ENCODE measurements around the gene SMYD1. TPM values are rescaled to one million over a fixed set of nuclear protein-coding genes. Genes with fewer than 3 reads are reported as not detected.

Gene SMYD1
- total RNA-seq, 2 experiments from 2014 or later, result not detected

DNA sequence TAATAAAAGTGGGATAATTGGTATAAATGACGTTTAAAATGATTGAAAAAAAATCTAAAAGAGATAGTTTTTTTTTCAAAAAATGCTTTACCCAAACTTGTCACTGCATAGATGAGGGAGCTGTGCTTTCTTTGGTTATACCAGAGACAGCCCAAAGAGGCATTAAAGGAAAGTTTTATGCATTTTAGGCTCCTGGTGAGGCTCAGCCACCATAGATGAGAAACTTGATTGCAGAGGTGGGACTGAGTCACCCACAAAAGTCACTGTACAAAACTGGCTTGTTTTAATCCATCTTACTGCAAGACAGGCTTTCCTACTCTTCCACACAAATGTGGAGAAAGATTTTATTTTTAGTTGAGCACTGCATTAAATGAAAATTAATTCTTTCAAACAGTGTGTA is 2.4 kb downstream of the SMYD1 start:
- ATAC-seq, result peak; percentile 63
- Mint-ChIP-seq H3K4me1 (no peaks in the 10 kb centered on the region), H3K27me3 (no peaks in the 10 kb centered on the region), H3K9me3 (ENCODE audit: low read depth) (no peaks in the 10 kb centered on the region), H3K4me3 (no peak overlapping the region), H3K36me3 (ENCODE audit: low read depth) (no peaks in the 10 kb centered on the region), H3K27ac (no peak overlapping the region)
- intact Hi-C loops (cut with DNase I, micrococcal nuclease), result no loop called here
- ChIA-PET POLR2A (no interaction called here), CTCF (interaction anchor here (3.1 kb wide), 1 partner anchor 9 kb away, joined by 9 read pairs; no protein-coding TSS in a partner anchor)
- DNase-seq, result peak; percentile 12

DNA sequence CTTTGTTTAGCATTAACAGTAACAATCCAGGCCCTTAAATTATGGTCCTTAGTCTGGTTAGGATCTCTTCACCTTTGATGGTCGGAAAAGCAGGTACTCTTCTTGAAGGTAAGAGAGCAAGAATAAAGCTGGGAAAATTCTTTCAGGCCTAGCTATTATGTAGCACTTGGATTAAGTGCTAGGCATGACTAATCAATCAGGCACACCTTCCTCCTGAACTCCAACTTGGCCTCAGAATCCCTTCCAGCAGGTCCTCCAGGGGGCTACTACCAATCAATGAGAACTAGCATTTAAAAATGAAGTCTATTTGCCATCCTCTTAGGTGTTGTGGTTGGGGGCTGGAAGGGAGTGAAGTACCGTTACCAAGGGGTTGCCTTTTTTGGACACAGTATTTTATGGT is 3.7 kb downstream of the SMYD1 start:
- CTCF ChIA-PET, result interaction anchor here (0.6 kb wide), 1 partner anchor 598 kb away, joined by 3 read pairs; no protein-coding TSS in a partner anchor

DNA sequence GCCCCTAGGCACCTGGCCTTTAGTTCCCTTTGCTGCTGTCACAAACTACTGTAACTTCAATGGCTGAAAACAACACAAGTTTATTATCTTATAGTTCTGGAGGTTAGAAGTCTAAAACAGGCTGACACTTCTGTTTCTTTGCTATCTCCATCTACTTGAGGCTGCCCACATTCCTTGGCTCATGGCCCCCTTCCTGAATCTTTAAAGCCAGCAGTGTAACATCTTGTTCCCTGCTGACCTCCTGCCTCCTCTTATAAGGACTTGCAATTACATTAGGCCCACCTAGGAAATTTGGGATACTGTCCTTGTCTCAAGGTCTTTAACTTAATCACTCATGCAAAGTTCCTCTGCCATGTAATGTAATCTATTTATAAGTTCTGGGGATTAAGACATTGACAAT is 6.5 kb downstream of the SMYD1 start:
- DNase-seq (no peak), ATAC-seq (no peak)
- no peak overlapping the region for H3K4me3 Mint-ChIP-seq
- ChIA-PET POLR2A (no interaction called here), CTCF (interaction anchor here (2.2 kb wide), 1 partner anchor 13 kb away, joined by 6 read pairs; no protein-coding TSS in a partner anchor)
- no peaks in the 10 kb centered on the region for H3K9me3 Mint-ChIP-seq (ENCODE audit: low read depth)
- intact Hi-C loops (cut with DNase I, micrococcal nuclease), result no loop called here
- H3K36me3 Mint-ChIP-seq (ENCODE audit: low read depth), result no peaks in the 10 kb centered on the region
- no peaks in the 10 kb centered on the region for H3K4me1 Mint-ChIP-seq
- no peak overlapping the region for H3K27ac Mint-ChIP-seq
- no peaks in the 10 kb centered on the region for H3K27me3 Mint-ChIP-seq

More for the DNA sequence above, 3.7 kb downstream of the SMYD1 start:
- H3K27me3 Mint-ChIP-seq, result no peaks in the 10 kb centered on the region
- intact Hi-C loops (cut with DNase I, micrococcal nuclease), result no loop called here
- no peak overlapping the region for H3K4me3 Mint-ChIP-seq
- no peaks in the 10 kb centered on the region for H3K36me3 Mint-ChIP-seq (ENCODE audit: low read depth)
- H3K27ac Mint-ChIP-seq, result no peak overlapping the region
- no peaks in the 10 kb centered on the region for H3K9me3 Mint-ChIP-seq (ENCODE audit: low read depth)
- POLR2A ChIA-PET, result no interaction called here
- ATAC-seq, result no peak
- no peaks in the 10 kb centered on the region for H3K4me1 Mint-ChIP-seq
- no peak for DNase-seq

DNA sequence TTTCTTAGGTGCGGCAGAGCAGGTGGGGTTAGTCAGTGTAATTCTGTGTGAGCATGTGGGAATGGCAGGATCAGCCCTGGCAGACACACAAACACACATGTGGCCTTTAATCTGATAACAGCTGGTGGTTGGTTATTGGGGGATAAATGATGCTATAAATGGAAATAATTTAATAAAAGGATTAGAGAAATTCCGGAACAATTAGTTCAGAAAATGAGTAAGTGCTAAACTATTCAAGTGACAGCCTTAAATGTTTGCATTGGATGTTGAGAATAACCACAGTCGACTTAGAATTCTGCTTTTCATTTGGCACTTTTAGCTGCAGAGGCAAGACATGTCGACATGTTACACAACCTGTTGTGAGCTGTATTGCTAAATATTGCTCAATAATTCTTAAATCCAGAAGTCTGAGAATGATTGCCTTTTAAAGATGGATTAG is 7.2 kb downstream of the SMYD1 start:
- no peaks in the 10 kb centered on the region for H3K36me3 Mint-ChIP-seq (ENCODE audit: low read depth)
- DNase-seq (no peak), ATAC-seq (no peak)
- H3K4me1 Mint-ChIP-seq, result no peaks in the 10 kb centered on the region
- no peaks in the 10 kb centered on the region for H3K27me3 Mint-ChIP-seq
- CTCF ChIA-PET, result interaction anchor here (0.7 to 2.2 kb wide), 2 partner anchors 14 to 18 kb away, joined by 3 to 6 read pairs; no protein-coding TSS in a partner anchor
- POLR2A ChIA-PET, result no interaction called here
- H3K9me3 Mint-ChIP-seq (ENCODE audit: low read depth), result no peaks in the 10 kb centered on the region
- no peak overlapping the region for H3K27ac Mint-ChIP-seq
- intact Hi-C loops (cut with DNase I, micrococcal nuclease), result no loop called here
- no peak overlapping the region for H3K4me3 Mint-ChIP-seq

DNA sequence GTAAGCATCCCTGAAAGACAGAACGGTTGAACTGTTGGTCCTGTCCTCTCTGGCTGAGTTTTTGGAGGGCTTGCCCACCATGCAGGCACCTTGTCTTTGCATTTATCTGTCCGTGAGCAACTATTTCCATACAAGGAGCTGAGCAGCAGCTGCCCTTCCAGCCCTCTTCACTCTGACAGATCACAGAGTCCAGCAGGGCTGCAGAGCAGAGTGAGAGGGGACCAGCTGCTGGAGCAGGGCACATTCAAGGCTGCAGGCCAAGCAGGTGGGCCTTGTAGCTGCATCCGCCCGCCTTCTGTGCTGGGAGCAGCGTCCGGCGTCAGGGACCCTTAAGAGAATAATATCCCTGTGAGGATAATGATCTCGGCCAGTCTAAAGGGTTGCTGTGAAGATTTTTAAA is 9.5 kb downstream of the SMYD1 start:
- no peaks in the 10 kb centered on the region for H3K9me3 Mint-ChIP-seq (ENCODE audit: low read depth)
- no peak for ATAC-seq
- intact Hi-C loops (cut with DNase I, micrococcal nuclease), result no loop called here

DNA sequence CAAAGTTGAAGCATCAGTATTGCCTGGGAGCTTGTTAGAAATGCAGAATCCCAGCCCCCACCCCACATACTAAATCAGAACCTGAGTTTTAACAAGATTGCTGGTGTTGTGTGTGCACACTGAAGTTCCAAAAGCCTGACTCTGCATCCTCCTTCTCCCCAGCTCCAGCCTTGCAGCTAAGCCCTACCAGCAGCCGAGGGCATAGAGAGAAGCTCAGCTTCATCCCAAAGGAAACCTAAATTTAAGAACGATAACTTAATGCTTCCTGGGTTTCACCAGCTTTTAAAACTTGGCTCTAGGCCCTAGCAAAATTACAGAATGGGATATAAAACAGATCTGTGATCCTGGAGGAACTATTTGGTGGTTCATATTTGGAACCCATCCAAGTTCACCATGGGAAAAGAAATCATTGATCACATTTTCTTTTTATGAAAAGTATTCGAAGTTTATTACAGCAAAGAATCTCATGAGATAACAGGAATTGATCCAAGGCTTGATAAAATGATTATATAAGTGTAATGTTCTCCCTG is 11.1 kb downstream of the SMYD1 start:
- no peak for DNase-seq
- POLR2A ChIA-PET, result no interaction called here
- no peak overlapping the region for H3K4me3 Mint-ChIP-seq
- H3K27ac Mint-ChIP-seq, result no peak overlapping the region
- ATAC-seq, result no peak
- intact Hi-C loops (cut with DNase I, micrococcal nuclease), result no loop called here
- no peaks in the 10 kb centered on the region for H3K27me3 Mint-ChIP-seq
- no peaks in the 10 kb centered on the region for H3K4me1 Mint-ChIP-seq
- no peaks in the 10 kb centered on the region for H3K9me3 Mint-ChIP-seq (ENCODE audit: low read depth)
- CTCF ChIA-PET, result interaction anchor here (1.3 to 2.0 kb wide), 3 partner anchors 12 to 81 kb away, joined by 3 to 9 read pairs (median 5); partner anchors contain the start of gene SMYD1
- H3K36me3 Mint-ChIP-seq (ENCODE audit: low read depth), result no peaks in the 10 kb centered on the region

More for the DNA sequence above, 9.5 kb downstream of the SMYD1 start:
- no peak overlapping the region for H3K4me3 Mint-ChIP-seq
- H3K27me3 Mint-ChIP-seq, result no peaks in the 10 kb centered on the region
- no peak for DNase-seq
- no peaks in the 10 kb centered on the region for H3K36me3 Mint-ChIP-seq (ENCODE audit: low read depth)
- no peak overlapping the region for H3K27ac Mint-ChIP-seq
- no peaks in the 10 kb centered on the region for H3K4me1 Mint-ChIP-seq
- ChIA-PET POLR2A (no interaction called here), CTCF (interaction anchor here (2.0 kb wide), 1 partner anchor 17 kb away, joined by 9 read pairs; no protein-coding TSS in a partner anchor)

DNA sequence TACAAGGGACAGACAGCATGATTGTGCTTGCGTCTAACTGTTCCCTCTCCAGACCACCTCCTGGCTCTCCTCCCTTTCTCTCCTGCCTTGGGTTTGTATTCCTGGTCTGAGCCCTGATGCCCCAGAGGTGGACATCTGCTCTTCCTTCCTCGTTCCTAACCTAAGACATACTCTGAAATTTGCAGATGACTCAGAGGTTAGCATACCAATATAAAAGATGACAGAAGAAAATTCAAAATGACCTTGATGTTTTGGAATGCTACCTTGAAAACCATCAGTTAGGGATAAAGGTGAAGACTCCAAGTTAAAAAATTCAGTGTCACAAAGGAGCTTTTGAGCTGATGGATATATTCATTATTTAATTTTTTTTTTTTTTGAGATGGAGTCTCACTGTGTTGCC is 12.9 kb downstream of the SMYD1 start:
- Mint-ChIP-seq H3K36me3 (ENCODE audit: low read depth) (no peaks in the 10 kb centered on the region), H3K27ac (no peak overlapping the region), H3K4me3 (no peak overlapping the region), H3K9me3 (ENCODE audit: low read depth) (no peaks in the 10 kb centered on the region), H3K4me1 (no peaks in the 10 kb centered on the region), H3K27me3 (no peaks in the 10 kb centered on the region)
- ATAC-seq (no peak), DNase-seq (no peak)
- ChIA-PET POLR2A (no interaction called here), CTCF (interaction anchor here (2.4 kb wide), 1 partner anchor 20 kb away, joined by 8 read pairs; no protein-coding TSS in a partner anchor)
- intact Hi-C loops (cut with DNase I, micrococcal nuclease), result no loop called here

DNA sequence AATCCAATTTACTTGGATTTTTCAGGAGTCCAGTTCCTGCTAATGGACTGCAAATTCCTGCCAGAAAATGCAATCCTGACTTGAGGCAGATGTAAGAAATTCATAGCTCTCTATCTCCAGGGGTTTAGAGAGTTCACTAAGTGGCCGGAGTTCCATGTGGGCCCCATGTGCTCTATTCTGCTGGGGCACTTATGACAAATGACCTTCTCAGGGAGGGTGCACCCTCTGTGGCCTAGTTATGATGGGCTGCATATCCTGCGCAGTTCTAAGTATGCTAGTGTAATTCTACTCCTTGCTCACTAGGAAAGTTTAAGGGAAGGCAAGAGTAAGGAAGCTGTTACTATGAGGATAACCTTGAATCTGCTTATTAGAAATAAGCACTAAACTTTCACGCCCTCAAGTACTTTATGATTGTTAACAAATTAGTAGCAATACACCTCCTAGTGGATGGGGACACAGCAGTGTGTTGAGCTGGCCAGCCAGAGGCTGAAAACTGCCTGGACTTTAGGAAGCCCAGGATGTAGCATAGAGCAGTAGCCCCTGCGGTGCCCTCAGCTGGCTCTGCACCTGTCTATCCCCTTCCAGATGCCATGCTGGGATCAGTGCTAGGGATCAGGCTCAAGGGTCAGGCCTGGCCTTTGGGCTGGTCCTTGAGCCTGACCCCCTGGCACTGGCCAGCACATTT is 14.4 kb downstream of the SMYD1 start:
- POLR2A ChIA-PET, result no interaction called here
- ATAC-seq, result no peak
- no peaks in the 10 kb centered on the region for H3K36me3 Mint-ChIP-seq (ENCODE audit: low read depth)

DNA sequence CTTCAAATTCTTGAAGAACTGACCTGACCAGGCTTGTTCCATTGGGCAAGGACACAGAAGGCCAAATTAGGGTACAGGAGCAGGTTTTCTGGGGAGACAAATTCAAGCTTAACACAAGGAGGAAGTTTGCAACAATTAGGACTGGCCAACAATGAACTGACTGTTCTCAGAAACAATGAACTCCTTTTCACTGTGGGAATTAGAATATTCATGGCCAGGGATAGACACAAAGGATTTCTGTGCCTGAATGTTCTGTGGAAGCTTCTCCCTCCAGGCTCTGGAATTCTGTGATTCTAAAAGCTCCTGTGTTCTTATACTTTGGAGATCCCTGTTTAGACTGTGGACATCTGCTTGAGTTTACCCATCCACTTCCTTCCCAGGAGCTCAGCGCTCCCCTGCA is 15.2 kb downstream of the SMYD1 start:
- intact Hi-C loops (cut with DNase I, micrococcal nuclease), result no loop called here
- Mint-ChIP-seq H3K4me3 (no peak overlapping the region), H3K4me1 (no peaks in the 10 kb centered on the region), H3K9me3 (ENCODE audit: low read depth) (no peaks in the 10 kb centered on the region), H3K27me3 (no peaks in the 10 kb centered on the region), H3K27ac (no peak overlapping the region), H3K36me3 (ENCODE audit: low read depth) (no peaks in the 10 kb centered on the region)
- no peak for DNase-seq
- POLR2A ChIA-PET, result no interaction called here
- CTCF ChIA-PET, result interaction anchor here (2.4 kb wide), 1 partner anchor 22 kb away, joined by 8 read pairs; no protein-coding TSS in a partner anchor
- ATAC-seq, result no peak

More for the DNA sequence above, 14.4 kb downstream of the SMYD1 start:
- no peaks in the 10 kb centered on the region for H3K4me1 Mint-ChIP-seq
- no peaks in the 10 kb centered on the region for H3K27me3 Mint-ChIP-seq
- no peak for DNase-seq
- no peak overlapping the region for H3K4me3 Mint-ChIP-seq
- no peak overlapping the region for H3K27ac Mint-ChIP-seq
- H3K9me3 Mint-ChIP-seq (ENCODE audit: low read depth), result no peaks in the 10 kb centered on the region
- CTCF ChIA-PET, result interaction anchor here (2.4 kb wide), 1 partner anchor 21 kb away, joined by 8 read pairs; no protein-coding TSS in a partner anchor
- intact Hi-C loops (cut with DNase I, micrococcal nuclease), result no loop called here

DNA sequence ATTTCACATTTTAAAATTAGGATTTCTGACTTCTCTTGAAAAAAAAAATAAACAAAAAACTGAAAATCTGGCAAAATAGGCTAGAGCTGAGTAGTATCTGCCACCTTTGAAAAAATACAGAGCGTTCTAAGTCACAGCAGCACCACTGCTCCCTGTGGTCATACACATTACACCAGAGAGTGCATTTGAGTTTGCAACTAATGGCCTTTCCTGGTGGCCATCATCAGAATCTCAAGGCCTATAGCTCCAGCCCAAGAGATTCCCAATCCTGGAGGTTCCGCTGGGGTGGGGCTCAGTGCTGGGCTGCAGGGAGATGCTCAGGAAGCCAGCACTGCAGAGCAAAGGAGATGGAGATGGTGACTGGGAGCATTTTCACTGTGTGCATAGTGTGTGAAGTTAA is 17.5 kb downstream of the SMYD1 start:
- intact Hi-C loops (cut with DNase I, micrococcal nuclease), result no loop called here
- Mint-ChIP-seq H3K4me1 (peaks cover 4% of the 10 kb centered on the region), H3K36me3 (ENCODE audit: low read depth) (no peaks in the 10 kb centered on the region), H3K4me3 (no peak overlapping the region), H3K27ac (no peak overlapping the region), H3K27me3 (no peaks in the 10 kb centered on the region), H3K9me3 (ENCODE audit: low read depth) (no peaks in the 10 kb centered on the region)
- POLR2A ChIA-PET, result no interaction called here
- DNase-seq (no peak), ATAC-seq (no peak)
- CTCF ChIA-PET, result interaction anchor here (1.2 to 1.5 kb wide), 2 partner anchors 25 kb away, joined by 5 to 6 read pairs; no protein-coding TSS in a partner anchor

DNA sequence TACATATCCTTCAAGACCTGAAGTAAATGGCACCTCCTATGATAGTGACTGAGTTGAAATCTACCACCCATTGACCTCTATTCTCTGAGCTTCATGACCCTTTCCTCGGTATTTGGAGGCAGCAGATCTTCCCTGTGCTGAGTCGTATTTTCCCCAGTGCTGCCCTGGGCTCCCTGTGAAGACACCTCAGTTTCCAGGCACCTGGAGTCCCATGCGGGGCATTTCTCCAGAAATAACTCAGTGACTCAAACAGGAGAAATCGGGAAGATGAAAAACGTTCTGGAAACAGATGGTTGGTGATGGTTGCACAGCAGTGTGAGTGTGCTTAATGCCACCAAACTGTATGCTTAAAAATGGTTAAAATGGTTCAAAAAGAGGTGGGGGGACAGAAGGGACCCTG is 18.0 kb downstream of the SMYD1 start:
- POLR2A ChIA-PET, result no interaction called here
- CTCF ChIA-PET, result interaction anchor here (1.2 kb wide), 1 partner anchor 25 kb away, joined by 5 read pairs; no protein-coding TSS in a partner anchor
- no peaks in the 10 kb centered on the region for H3K36me3 Mint-ChIP-seq (ENCODE audit: low read depth)
- ATAC-seq, result no peak
- peaks cover 10% of the 10 kb centered on the region for H3K4me1 Mint-ChIP-seq
- intact Hi-C loops (cut with DNase I, micrococcal nuclease), result no loop called here
- no peak overlapping the region for H3K27ac Mint-ChIP-seq
- H3K4me3 Mint-ChIP-seq, result no peak overlapping the region
- no peaks in the 10 kb centered on the region for H3K27me3 Mint-ChIP-seq
- no peak for DNase-seq
- H3K9me3 Mint-ChIP-seq (ENCODE audit: low read depth), result no peaks in the 10 kb centered on the region

DNA sequence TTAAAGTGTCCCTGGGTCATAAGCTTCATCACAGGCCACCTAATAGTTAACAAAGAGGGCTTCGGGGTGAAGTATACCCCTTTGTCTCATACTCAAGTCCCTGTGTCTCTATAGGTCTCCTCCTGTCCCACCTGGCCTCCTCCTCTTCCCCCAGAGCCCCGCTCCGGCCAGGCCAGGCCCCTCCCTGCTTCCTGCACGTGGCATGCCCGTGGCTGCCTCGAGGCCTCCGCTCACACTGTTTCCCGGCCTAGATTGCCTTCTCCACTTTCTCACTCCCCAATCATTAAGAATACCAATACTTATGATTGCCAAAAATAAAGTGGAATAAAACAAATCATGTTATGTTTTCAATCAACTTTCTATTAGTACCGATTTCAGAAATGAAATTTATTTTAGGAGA is 18.8 kb downstream of the SMYD1 start:
- no peaks in the 10 kb centered on the region for H3K9me3 Mint-ChIP-seq (ENCODE audit: low read depth)
- no peak overlapping the region for H3K27ac Mint-ChIP-seq
- H3K4me1 Mint-ChIP-seq, result peaks cover 17% of the 10 kb centered on the region
- intact Hi-C loops (cut with DNase I, micrococcal nuclease), result no loop called here
- POLR2A ChIA-PET, result no interaction called here
- CTCF ChIA-PET, result interaction anchor here (0.6 to 1.2 kb wide), 2 partner anchors 26 to 91 kb away, joined by 5 to 7 read pairs; no protein-coding TSS in a partner anchor
- ATAC-seq, result no peak
- no peaks in the 10 kb centered on the region for H3K36me3 Mint-ChIP-seq (ENCODE audit: low read depth)
- no peak for DNase-seq
- H3K4me3 Mint-ChIP-seq, result no peak overlapping the region
- H3K27me3 Mint-ChIP-seq, result no peaks in the 10 kb centered on the region
